Esophagus (tissue), 2 donors: Measurements from ENCODE around the gene HOXB2. TPM values are rescaled to one million over a fixed set of nuclear protein-coding genes. Genes with fewer than 3 reads are reported as not detected.

Experiments used
- H3K27ac ChIP-seq, 2 donors: one replicate each; pipeline ENCODE4 v1.5.1; 2013; ENCODE audit warnings: low read depth in 2 of 2, mild to moderate bottlenecking in 2 of 2, inconsistent platforms in 1 of 2, low read length in 1 of 2, moderate library complexity in 1 of 2
- H3K27me3 ChIP-seq, 2 donors: one replicate each; pipeline ENCODE4 v1.6.1; 2013; ENCODE audit warnings: low read length in 2 of 2, control low read depth in 1 of 2, mild to moderate bottlenecking in 1 of 2; ENCODE audit not compliant: insufficient read depth in 2 of 2, control insufficient read depth in 1 of 2
- H3K36me3 ChIP-seq, 2 donors: one replicate each; pipeline ENCODE4 v1.6.1; 2013; ENCODE audit warnings: low read length in 1 of 2; ENCODE audit not compliant: control insufficient read depth in 2 of 2, insufficient read depth in 2 of 2
- H3K4me1 ChIP-seq, 2 donors: one replicate each; pipeline ENCODE4 v1.6.1; 2013; ENCODE audit warnings: low read length in 1 of 2; ENCODE audit not compliant: control insufficient read depth in 2 of 2, insufficient read depth in 2 of 2
- H3K4me3 ChIP-seq, 2 donors: one replicate each; pipeline ENCODE4 v1.5.1; 2013; ENCODE audit warnings: low read length in 2 of 2, mild to moderate bottlenecking in 2 of 2, low read depth in 1 of 2, moderate library complexity in 1 of 2
- H3K9me3 ChIP-seq, 2 donors: one replicate each; pipeline ENCODE4 v1.6.1; 2013; ENCODE audit warnings: mild to moderate bottlenecking in 2 of 2, low read depth in 1 of 2, low read length in 1 of 2, moderate library complexity in 1 of 2; ENCODE audit not compliant: control insufficient read depth in 2 of 2, insufficient read depth in 1 of 2
- WGBS, 2 donors: extraction: QIAGEN DNeasy Blood & Tissue Kit; methylation state at CpG; one replicate each; pipeline ENCODE4 v1.1.7; 2013; 5-methylcytosine and 5-hydroxymethylcytosine counted together
- polyA plus RNA-seq, 2 donors: library from polyadenylated mRNA; stranded (reverse); fragments of 200-250 nt; gene quantifications; one replicate each; pipeline ENCODE4 v1.2.3, GENCODE V29; 2013
- donor health status: healthy with polysubstance abuse.
- donor health status: Bipolar disorder and iron deficiency.

The HOXB2 gene
- polyA plus RNA-seq, 2 donors, result 11.3 to 18.9 TPM

- Histone ChIP-seq H3K4me3 (peak overlapping the region in 1 of 2 donors; percentile 1), H3K27me3 (no peaks in the 10 kb centered on the region), H3K4me1 (peaks cover 3 to 7% of the 10 kb centered on the region in 2 donors), H3K27ac (peak overlapping the region; percentile 76 to 86), H3K9me3 (no peaks in the 10 kb centered on the region), H3K36me3 (no peaks in the 10 kb centered on the region)
- WGBS, 2 donors, result 46 to 50% methylated on average over 6 of the region's 6 CpGs
These were observed 22.3 kb upstream of the HOXB2 start for GRCh38 chr17:48567209-48567608.

DNA sequence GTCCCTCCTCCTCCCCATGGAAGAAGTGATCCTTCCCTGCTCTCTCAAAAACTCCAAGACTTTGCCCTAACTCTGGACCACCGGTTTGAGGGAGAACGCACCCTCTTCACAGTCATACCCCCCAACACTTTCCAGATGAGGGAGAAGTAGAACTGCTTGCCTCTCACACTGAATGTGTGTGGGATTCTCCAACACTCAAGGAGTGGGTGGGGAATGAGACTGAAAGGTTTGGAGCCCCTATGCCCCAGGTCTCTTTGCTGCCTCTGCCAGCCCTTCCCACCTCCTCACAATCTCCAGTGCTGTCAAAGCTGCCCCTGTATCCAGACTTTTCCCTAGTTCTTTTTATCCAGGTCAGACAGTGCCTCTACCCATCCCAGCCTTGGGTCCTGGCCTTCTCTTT lies 21.8 kb upstream of the HOXB2 start:
- 48 to 50% methylated on average over 2 of the region's 2 CpGs for WGBS, 2 donors
- Histone ChIP-seq H3K36me3 (no peaks in the 10 kb centered on the region), H3K27ac (peak overlapping the region; percentile 76 to 86), H3K4me1 (peaks cover 5 to 7% of the 10 kb centered on the region in 2 donors), H3K9me3 (no peaks in the 10 kb centered on the region), H3K27me3 (no peaks in the 10 kb centered on the region), H3K4me3 (no peak overlapping the region)

DNA sequence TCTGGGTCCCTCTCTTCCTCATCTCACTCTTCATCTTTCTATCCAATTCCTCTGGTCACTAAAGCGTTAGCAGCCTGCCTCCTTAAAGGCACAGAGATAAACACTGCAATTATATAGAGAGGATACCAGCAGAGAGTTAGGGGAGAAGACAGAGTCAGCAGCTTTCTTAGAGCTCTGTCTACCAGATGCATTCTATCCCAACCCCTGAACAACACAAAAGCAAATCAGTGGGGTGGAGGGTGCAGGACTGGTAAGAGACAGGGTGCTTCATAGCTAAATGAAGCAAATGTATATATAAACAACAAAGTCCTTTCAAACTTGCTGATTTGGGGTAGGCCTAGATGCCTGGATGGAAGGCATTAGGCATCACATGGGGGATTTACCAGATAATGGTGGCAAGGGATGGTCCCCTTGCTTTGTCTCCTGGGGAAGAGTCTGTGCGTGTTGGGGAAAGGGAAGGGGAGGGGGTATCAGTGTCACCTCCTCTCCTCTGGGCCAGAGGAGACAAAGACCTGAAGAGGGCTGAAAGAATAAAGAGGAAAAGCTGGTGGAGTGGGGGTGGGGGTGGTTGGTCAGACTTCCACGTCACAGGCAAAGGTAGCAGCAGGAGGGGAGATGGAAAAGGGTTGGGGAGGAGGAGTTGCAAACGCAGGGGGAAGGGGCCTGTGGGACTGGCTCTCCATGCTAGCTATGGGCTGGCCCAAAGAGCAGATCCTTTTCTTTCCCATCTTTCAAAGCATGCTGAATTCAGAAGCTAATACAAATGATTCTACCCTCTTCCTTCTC lies 21.2 kb upstream of the HOXB2 start:
- Histone ChIP-seq H3K27ac (peak overlapping the region in 1 of 2 donors; percentile 24), H3K27me3 (no peaks in the 10 kb centered on the region), H3K36me3 (no peaks in the 10 kb centered on the region), H3K4me3 (no peak overlapping the region), H3K9me3 (no peaks in the 10 kb centered on the region), H3K4me1 (peaks cover 5 to 7% of the 10 kb centered on the region in 2 donors)
- whole genome bisulfite sequencing, 2 donors, result 58 to 71% methylated on average over 4 of the region's 4 CpGs

DNA sequence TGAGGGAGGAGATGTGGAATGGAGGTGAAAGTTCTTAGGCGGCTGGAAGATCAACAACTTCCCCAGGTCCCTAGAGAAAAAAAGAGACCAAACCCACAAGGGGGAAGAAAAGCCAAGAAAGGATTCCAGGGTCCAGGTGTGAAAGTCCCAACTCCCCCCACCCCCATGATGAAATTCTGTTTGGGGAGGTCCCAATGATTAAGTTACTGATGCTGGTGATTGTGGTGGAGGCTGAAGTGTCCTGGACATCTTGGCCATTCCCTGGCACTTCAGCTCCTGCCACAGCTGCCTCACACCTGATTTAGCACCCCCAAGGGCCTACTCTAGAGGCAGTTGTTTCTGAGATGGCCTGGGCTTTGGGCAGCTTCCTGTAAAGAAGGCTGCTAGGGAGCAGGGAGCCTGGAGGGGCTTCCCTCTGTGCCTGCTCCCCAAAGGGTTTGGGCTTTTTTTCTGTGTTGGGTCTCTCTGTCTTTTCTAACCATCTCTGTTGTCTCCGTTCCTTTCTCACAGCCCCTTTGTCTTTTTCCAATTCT lies 20.2 kb upstream of the HOXB2 start:
- Histone ChIP-seq H3K27me3 (no peaks in the 10 kb centered on the region), H3K27ac (peak overlapping the region; percentile 33 to 75), H3K4me1 (peaks cover 7 to 8% of the 10 kb centered on the region in 2 donors), H3K36me3 (no peaks in the 10 kb centered on the region), H3K4me3 (peak overlapping the region; percentile 45 to 54), H3K9me3 (no peaks in the 10 kb centered on the region)
- 57 to 58% methylated on average over 2 of the region's 2 CpGs for WGBS, 2 donors

DNA sequence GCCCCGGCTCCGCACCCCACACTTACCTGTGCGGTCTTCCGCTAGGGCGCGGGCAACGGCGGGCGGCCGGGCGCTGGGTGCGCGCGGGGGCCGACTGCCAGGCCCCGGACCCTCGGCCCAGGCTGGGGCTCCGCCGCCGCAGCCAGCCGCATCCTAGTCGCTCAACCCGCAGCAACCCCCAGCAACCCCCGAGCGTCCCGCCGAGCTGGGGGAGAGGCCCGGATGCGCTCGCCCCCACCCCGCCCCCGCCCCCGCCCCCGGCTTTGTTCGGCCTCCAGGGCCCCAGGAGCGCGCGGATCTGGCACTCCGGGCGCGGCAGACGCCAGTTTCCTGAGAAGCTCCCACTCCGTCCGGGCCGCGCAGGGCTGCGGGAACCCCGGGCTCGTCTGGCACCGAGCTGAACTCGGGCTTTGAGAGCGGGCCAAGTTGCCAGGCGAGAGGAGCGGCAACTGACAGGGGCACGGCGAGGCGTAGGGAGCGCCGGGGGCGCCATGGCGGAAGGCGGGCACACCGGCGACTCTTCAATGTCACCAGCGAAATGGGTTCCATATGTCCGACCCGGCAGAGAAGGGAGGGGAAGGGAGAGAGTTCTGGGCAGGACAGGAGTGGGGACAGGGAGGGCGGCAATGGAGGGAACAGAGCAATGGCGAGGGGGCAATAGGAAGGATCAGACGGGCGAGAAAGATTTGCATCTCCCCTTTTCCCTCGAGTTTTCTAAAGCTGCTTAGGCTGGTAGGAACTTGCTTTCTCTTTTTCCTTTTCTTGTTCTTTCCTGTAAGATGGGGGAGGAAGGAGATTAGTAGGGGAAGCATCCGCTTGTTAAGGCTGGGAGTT lies 19.5 kb upstream of the HOXB2 start:
- peaks cover 11 to 12% of the 10 kb centered on the region in 2 donors for H3K4me1 ChIP-seq
- no peaks in the 10 kb centered on the region for H3K36me3 ChIP-seq
- no peaks in the 10 kb centered on the region for H3K27me3 ChIP-seq
- peak overlapping the region; percentile 45 to 54 for H3K4me3 ChIP-seq
- no peaks in the 10 kb centered on the region for H3K9me3 ChIP-seq
- H3K27ac ChIP-seq, result peak overlapping the region; percentile 75 to 86
- WGBS, 2 donors, result 10 to 13% methylated on average over 73 of the region's 73 CpGs

GRCh38 chr17:48563867-48564187 lies 18.9 kb upstream of the HOXB2 start:
- Histone ChIP-seq H3K27me3 (no peaks in the 10 kb centered on the region), H3K4me1 (peaks cover 11 to 12% of the 10 kb centered on the region in 2 donors)

DNA sequence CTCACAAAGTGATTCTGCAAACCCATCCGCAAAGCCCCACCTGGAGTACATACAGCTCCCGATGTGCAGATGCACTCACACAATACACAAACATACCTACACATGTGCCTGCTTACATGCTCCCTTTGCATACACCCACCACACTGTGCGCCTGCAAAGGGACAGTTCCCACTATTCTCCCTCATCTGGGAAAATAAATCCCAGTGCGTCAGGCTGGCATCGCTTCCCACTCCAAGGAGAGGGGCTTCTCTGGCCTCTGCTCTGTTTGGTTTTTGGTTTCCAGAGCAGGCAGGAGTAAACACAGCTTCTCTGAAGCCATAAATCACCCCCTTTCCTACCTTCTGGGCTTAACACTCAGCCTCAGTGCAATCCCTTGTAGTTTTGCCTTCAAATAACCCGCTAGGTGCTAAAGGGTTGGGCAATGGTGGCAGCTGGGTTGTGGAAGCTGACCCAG lies 18.5 kb upstream of the HOXB2 start:
- no peaks in the 10 kb centered on the region for H3K27me3 ChIP-seq
- no peaks in the 10 kb centered on the region for H3K36me3 ChIP-seq
- peaks cover 11 to 12% of the 10 kb centered on the region in 2 donors for H3K4me1 ChIP-seq
- 47 to 54% methylated on average over 6 of the region's 6 CpGs for WGBS, 2 donors
- H3K9me3 ChIP-seq, result no peaks in the 10 kb centered on the region
- H3K4me3 ChIP-seq, result peak overlapping the region; percentile 28 to 54
- peak overlapping the region; percentile 75 to 86 for H3K27ac ChIP-seq

More at GRCh38 chr17:48563867-48564187, 18.9 kb upstream of the HOXB2 start:
- H3K4me3 ChIP-seq, result peak overlapping the region; percentile 28 to 54
- WGBS, 2 donors, result 28 to 31% methylated on average over 10 of the region's 10 CpGs
- peak overlapping the region; percentile 75 to 86 for H3K27ac ChIP-seq
- no peaks in the 10 kb centered on the region for H3K9me3 ChIP-seq
- no peaks in the 10 kb centered on the region for H3K36me3 ChIP-seq

DNA sequence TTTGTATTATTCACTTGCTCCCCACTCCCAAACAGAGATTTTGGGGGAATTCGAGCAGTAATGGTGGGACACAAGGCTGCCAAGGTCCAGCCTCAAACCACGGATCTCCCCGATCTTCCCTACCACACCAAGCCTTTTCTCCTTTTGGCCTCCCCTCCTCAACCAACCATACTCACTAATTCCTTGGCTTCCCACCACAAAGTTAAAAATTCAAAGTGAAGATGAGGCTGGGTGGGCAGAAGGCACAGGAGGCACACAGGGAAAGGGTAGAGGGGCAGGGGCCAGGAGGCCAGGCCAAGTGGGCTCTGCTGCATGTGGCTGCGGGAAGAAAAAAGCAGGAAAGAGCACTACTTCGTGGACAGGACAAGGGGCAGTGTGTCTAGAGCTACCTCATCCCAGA lies 18.0 kb upstream of the HOXB2 start:
- H3K27ac ChIP-seq, result peak overlapping the region; percentile 34 to 75
- H3K4me1 ChIP-seq, result peaks cover 11 to 12% of the 10 kb centered on the region in 2 donors
- 46 to 68% methylated on average over 5 of the region's 5 CpGs for WGBS, 2 donors
- H3K9me3 ChIP-seq, result no peaks in the 10 kb centered on the region
- peak overlapping the region in 1 of 2 donors; percentile 54 for H3K4me3 ChIP-seq
- H3K27me3 ChIP-seq, result no peaks in the 10 kb centered on the region
- H3K36me3 ChIP-seq, result no peaks in the 10 kb centered on the region
